ENCODE results near the gene AKT1S1. TPM values are rescaled to one million over a fixed set of nuclear protein-coding genes. Genes with fewer than 3 reads are reported as not detected.

The AKT1S1 gene
- total and polyA plus RNA-seq, 2 donors from 2014 or later: 33.7 to 47.2 TPM

- no peak overlapping the region for H3K27ac ChIP-seq (ENCODE audit: low read depth in 2 of 2, low read length in 2 of 2)
These were observed 2.2 kb upstream of the AKT1S1 start for GRCh38 chr19:49879243-49879963.

GRCh38 chr19:49878744-49879070 is 1.6 kb upstream of the AKT1S1 start:
- Histone ChIP-seq H3K36me3 (ENCODE audit: control insufficient read depth in 2 of 3, insufficient read depth in 3 of 3, low read length in 3 of 3) (peaks cover 8 to 49% (median 28%) of the 10 kb centered on the region in 3 donors), H3K4me1 (ENCODE audit: control insufficient read depth in 2 of 3, insufficient read depth in 2 of 3, low read depth in 1 of 3, low read length in 3 of 3) (peaks cover 0 to 18% (median 14%) of the 10 kb centered on the region in 3 donors), H3K9me3 (ENCODE audit: control insufficient read depth in 2 of 3, insufficient read depth in 1 of 3, low read length in 3 of 3) (peaks cover 0 to 5% (median 0%) of the 10 kb centered on the region in 3 donors), H3K9ac (ENCODE audit: low read length in 3 of 3) (peak overlapping the region in 1 of 3 donors; percentile 77), H3K27ac (ENCODE audit: low read depth in 2 of 2, low read length in 2 of 2) (no peak overlapping the region), H3K4me3 (ENCODE audit: low read length in 3 of 3) (peak overlapping the region in 1 of 3 donors; percentile 91), H3K27me3 (ENCODE audit: control insufficient read depth, insufficient read depth, low read length) (no peaks in the 10 kb centered on the region)
- TF ChIP-seq CTCF (IDR thresholded peaks at IDR 0.05; ENCODE audit: borderline replicate concordance, extremely low read depth, insufficient read depth): no peak
- FAIRE-seq (no peak), DNase-seq (no peak)
- intact Hi-C loops (cut with DNase I): no loop called here

More at GRCh38 chr19:49879243-49879963, 2.2 kb upstream of the AKT1S1 start:
- Histone ChIP-seq H3K27me3 (ENCODE audit: control insufficient read depth, insufficient read depth, low read length) (no peaks in the 10 kb centered on the region), H3K4me3 (ENCODE audit: low read length in 3 of 3) (no peak overlapping the region), H3K4me1 (ENCODE audit: control insufficient read depth in 2 of 3, insufficient read depth in 2 of 3, low read depth in 1 of 3, low read length in 3 of 3) (peaks cover 0 to 18% (median 14%) of the 10 kb centered on the region in 3 donors), H3K9ac (ENCODE audit: low read length in 3 of 3) (no peak overlapping the region), H3K9me3 (ENCODE audit: control insufficient read depth in 2 of 3, insufficient read depth in 1 of 3, low read length in 3 of 3) (peaks cover 0 to 5% (median 0%) of the 10 kb centered on the region in 3 donors), H3K36me3 (ENCODE audit: control insufficient read depth in 2 of 3, insufficient read depth in 3 of 3, low read length in 3 of 3) (peaks cover 8 to 56% (median 31%) of the 10 kb centered on the region in 3 donors)
- intact Hi-C loops (cut with DNase I): no loop called here
- FAIRE-seq (no peak), DNase-seq (peak in 1 of 5 donors; percentile 58)
- no peak for TF ChIP-seq CTCF (IDR thresholded peaks at IDR 0.05; ENCODE audit: borderline replicate concordance, extremely low read depth, insufficient read depth)

GRCh38 chr19:49877879-49878743 is 956 bp upstream of the AKT1S1 start:
- Histone ChIP-seq H3K27me3 (ENCODE audit: control insufficient read depth, insufficient read depth, low read length) (no peaks in the 10 kb centered on the region), H3K9me3 (ENCODE audit: control insufficient read depth in 2 of 3, insufficient read depth in 1 of 3, low read length in 3 of 3) (peaks cover 0 to 3% (median 0%) of the 10 kb centered on the region in 3 donors), H3K27ac (ENCODE audit: low read depth in 2 of 2, low read length in 2 of 2) (peak overlapping the region; percentile 99 to 100), H3K36me3 (ENCODE audit: control insufficient read depth in 2 of 3, insufficient read depth in 3 of 3, low read length in 3 of 3) (peaks cover 6 to 43% (median 22%) of the 10 kb centered on the region in 3 donors), H3K9ac (ENCODE audit: low read length in 3 of 3) (peak overlapping the region; percentile 77 to 90 (median 86)), H3K4me3 (ENCODE audit: low read length in 3 of 3) (peak overlapping the region; percentile 91 to 94 (median 94)), H3K4me1 (ENCODE audit: control insufficient read depth in 2 of 3, insufficient read depth in 2 of 3, low read depth in 1 of 3, low read length in 3 of 3) (peaks cover 0 to 18% (median 14%) of the 10 kb centered on the region in 3 donors)
- FAIRE-seq (no peak), DNase-seq (peak; percentile 98 to 100 (median 99))
- no peak for TF ChIP-seq CTCF (IDR thresholded peaks at IDR 0.05; ENCODE audit: borderline replicate concordance, extremely low read depth, insufficient read depth)
- intact Hi-C loops (cut with DNase I): no loop called here

Data from kidney (tissue), 14 donors.